Colonic mucosa (tissue), 4 donors: ENCODE measurements around the gene CEP41. TPM values are rescaled to one million over a fixed set of nuclear protein-coding genes. Genes with fewer than 3 reads are reported as not detected.
"Not testable (repeated sequence)": the region's sequence is repeated elsewhere in the genome, so short reads cannot be mapped to it uniquely, and the experiment has no call there.

Experiments used
- DNase-seq: peaks from one replicate; pipeline ENCODE4 v3.0.0-alpha.2; 2020
- H3K27ac ChIP-seq: fragments of 200-600 bp; one replicate; pipeline ENCODE4 v1.8.0; 2021
- H3K27me3 ChIP-seq: fragments of 200-600 bp; one replicate; pipeline ENCODE4 v1.8.0; 2021
- H3K36me3 ChIP-seq: fragments of 200-600 bp; one replicate; pipeline ENCODE4 v1.8.0; 2021
- H3K4me1 ChIP-seq: fragments of 200-600 bp; one replicate; pipeline ENCODE4 v1.8.0; 2021; ENCODE audit warnings: mild to moderate bottlenecking
- H3K4me3 ChIP-seq: fragments of 200-600 bp; one replicate; pipeline ENCODE4 v1.8.0; 2021
- H3K9ac ChIP-seq, 2 donors: one replicate each; pipeline ENCODE4 v1.7.0; 2013; ENCODE audit warnings: control low read depth in 2 of 2, low read depth in 2 of 2, low read length in 2 of 2
- H3K9me3 ChIP-seq: fragments of 200-600 bp; one replicate; pipeline ENCODE4 v1.8.0; 2021
- CTCF ChIP-seq: fragments of 200-600 bp; IDR thresholded peaks from one replicate; pipeline ENCODE4 v1.8.0; 2022; ENCODE audit warnings: antibody characterized with exemption, mild to moderate bottlenecking
- intact Hi-C: fragments of 100-400 bp; cut with DNase I; formaldehyde crosslinking; loops from one replicate; pipeline ENCODE4 v1.14.1; 2022
- total RNA-seq, 2 donors: library from RNA; stranded (reverse); fragmentation: NEBNext Ultra II Directional in 1 of 2; extraction: Animal tissue kit (Norgen Biotek cat#: 25700) in 1 of 2; gene quantifications; one replicate each; pipeline ENCODE4 v1.2.1, GENCODE V29; 2021
- donor health status: healthy.
- donor health status: DM: no; HTN: no; CAD: no.
- donor health status: DM: no; HTN: no; CAD: no.

The CEP41 gene
- total RNA-seq, 2 donors from 2014 or later = 6.9 to 13.6 TPM

- Histone ChIP-seq H3K4me1 (no peaks in the 10 kb centered on the region), H3K27me3 (no peaks in the 10 kb centered on the region), H3K9ac (no peak overlapping the region), H3K27ac (no peak overlapping the region), H3K36me3 (no peaks in the 10 kb centered on the region), H3K9me3 (no peaks in the 10 kb centered on the region), H3K4me3 (no peak overlapping the region)
- no peak for TF ChIP-seq CTCF
- no peak for DNase-seq
- intact Hi-C loops = no loop called here
Observed at GRCh38 chr7:130458257-130458656, 17.4 kb upstream of the CEP41 start.

GRCh38 chr7:130454959-130455358, 14.1 kb upstream of the CEP41 start:
- DNase-seq = no peak
- TF ChIP-seq CTCF = no peak
- H3K4me3 ChIP-seq = no peak overlapping the region
- no peak overlapping the region for H3K9ac ChIP-seq
- no peaks in the 10 kb centered on the region for H3K36me3 ChIP-seq
- no peaks in the 10 kb centered on the region for H3K4me1 ChIP-seq
- no peak overlapping the region for H3K27ac ChIP-seq
- intact Hi-C loops = no loop called here
- H3K9me3 ChIP-seq = no peaks in the 10 kb centered on the region
- H3K27me3 ChIP-seq = no peaks in the 10 kb centered on the region

- H3K27me3 ChIP-seq = no peaks in the 10 kb centered on the region
- no peak for DNase-seq
- H3K27ac ChIP-seq = no peak overlapping the region
- TF ChIP-seq CTCF = no peak
- no peaks in the 10 kb centered on the region for H3K4me1 ChIP-seq
- no peaks in the 10 kb centered on the region for H3K9me3 ChIP-seq
- intact Hi-C loops = no loop called here
- H3K4me3 ChIP-seq = no peak overlapping the region
- no peak overlapping the region for H3K9ac ChIP-seq
- H3K36me3 ChIP-seq = no peaks in the 10 kb centered on the region
Observed at GRCh38 chr7:130452951-130453350, 12.1 kb upstream of the CEP41 start.

GRCh38 chr7:130451344-130451743, 10.5 kb upstream of the CEP41 start:
- DNase-seq, H3K4me1 ChIP-seq, H3K9ac ChIP-seq, H3K27me3 ChIP-seq, intact Hi-C loops, H3K9me3 ChIP-seq, H3K4me3 ChIP-seq, H3K36me3 ChIP-seq, H3K27ac ChIP-seq: not testable (repeated sequence)

- Histone ChIP-seq H3K4me1 (no peaks in the 10 kb centered on the region), H3K27ac (no peak overlapping the region), H3K27me3 (no peaks in the 10 kb centered on the region), H3K9me3 (no peaks in the 10 kb centered on the region), H3K36me3 (no peaks in the 10 kb centered on the region), H3K4me3 (no peak overlapping the region), H3K9ac (no peak overlapping the region)
- no peak for TF ChIP-seq CTCF
- DNase-seq = no peak
- intact Hi-C loops = no loop called here
Observed at GRCh38 chr7:130446259-130446658, 5.4 kb upstream of the CEP41 start.

GRCh38 chr7:130444751-130445407, 4.1 kb upstream of the CEP41 start:
- H3K27me3 ChIP-seq = no peaks in the 10 kb centered on the region
- intact Hi-C loops = no loop called here

More at GRCh38 chr7:130444751-130445407, 4.1 kb upstream of the CEP41 start:
- H3K36me3 ChIP-seq = no peaks in the 10 kb centered on the region
- no peaks in the 10 kb centered on the region for H3K9me3 ChIP-seq
- no peak overlapping the region for H3K4me3 ChIP-seq
- H3K4me1 ChIP-seq = no peaks in the 10 kb centered on the region
- no peak for DNase-seq
- no peak for TF ChIP-seq CTCF
- no peak overlapping the region for H3K27ac ChIP-seq
- no peak overlapping the region for H3K9ac ChIP-seq
